Stimulated activated CD4-positive, alpha-beta T cell treated with anti-CD3 and anti-CD28 coated beads, Interleukin-12 subunit alpha, Interleukin-12 subunit beta, amount 100 ng/mL, for 48 hours (primary cell): ENCODE data around the gene CPNE1.

Source experiments
- DNase-seq, 3 donors: peaks; one replicate each; pipeline ENCODE4 v3.0.0-alpha.2; 2020; ENCODE audit warnings: low read depth in 2 of 3, low spot score in 1 of 3

Gene CPNE1

GRCh38 chr20:35654415-35654814 is 10.3 kb downstream of the CPNE1 start:
- DNase-seq: no peak

- no peak for DNase-seq
Measured at GRCh38 chr20:35653893-35654292, 10.8 kb downstream of the CPNE1 start.

- no peak for DNase-seq
Measured at GRCh38 chr20:35653430-35653734, 11.3 kb downstream of the CPNE1 start.

GRCh38 chr20:35652641-35653429 is 11.9 kb downstream of the CPNE1 start:
- no peak for DNase-seq

- no peak for DNase-seq
Measured at GRCh38 chr20:35651958-35652357, 12.7 kb downstream of the CPNE1 start.

- no peak for DNase-seq
Measured at GRCh38 chr20:35650632-35651031, 14.1 kb downstream of the CPNE1 start.

- DNase-seq: no peak
Measured at GRCh38 chr20:35648836-35649235, 15.9 kb downstream of the CPNE1 start.

GRCh38 chr20:35644806-35645205 is 19.9 kb downstream of the CPNE1 start:
- no peak for DNase-seq

- DNase-seq: no peak
Measured at GRCh38 chr20:35643045-35643444, 21.7 kb downstream of the CPNE1 start.

- no peak for DNase-seq
Measured at GRCh38 chr20:35641743-35642142, 23.0 kb downstream of the CPNE1 start.

GRCh38 chr20:35640724-35641123 is 24.0 kb downstream of the CPNE1 start:
- no peak for DNase-seq

GRCh38 chr20:35638751-35639150 is 25.9 kb downstream of the CPNE1 start:
- DNase-seq: no peak

GRCh38 chr20:35637276-35637675 is 27.4 kb downstream of the CPNE1 start:
- no peak for DNase-seq

GRCh38 chr20:35636095-35636494 is 28.6 kb downstream of the CPNE1 start:
- no peak for DNase-seq

- DNase-seq: no peak
Measured at GRCh38 chr20:35635652-35636051, 29.0 kb downstream of the CPNE1 start.

GRCh38 chr20:35632539-35633115 is 32.1 kb downstream of the CPNE1 start:
- no peak for DNase-seq

GRCh38 chr20:35630636-35631035 is 34.1 kb downstream of the CPNE1 start:
- no peak for DNase-seq

GRCh38 chr20:35629427-35630145 is 35.1 kb downstream of the CPNE1 start:
- DNase-seq: no peak

GRCh38 chr20:35627121-35627520 is 37.6 kb downstream of the CPNE1 start:
- no peak for DNase-seq

- no peak for DNase-seq
Measured at GRCh38 chr20:35626386-35627001, 38.2 kb downstream of the CPNE1 start.

- DNase-seq: no peak
Measured at GRCh38 chr20:35625584-35626385, 38.9 kb downstream of the CPNE1 start.
